H9 (cell line): ENCODE results near the gene GRIP2. TPM values are rescaled to one million over a fixed set of nuclear protein-coding genes. Genes with fewer than 3 reads are reported as not detected.
A peak's percentile ranks its signal among the peaks of the same experiment; 100 is the strongest.

Experiments
- DNase-seq: peaks from one replicate; pipeline ENCODE4 v3.0.0-alpha.2; 2017
- H2AFZ ChIP-seq: one replicate; pipeline ENCODE4 v1.6.1; 2013; ENCODE audit warnings: mild to moderate bottlenecking, low read length, control low read depth, moderate library complexity
- H2AK5ac ChIP-seq: 2 replicates; pipeline ENCODE4 v1.6.1; 2013; ENCODE audit warnings: low read length, control low read depth, mixed read lengths; ENCODE audit not compliant: insufficient read length
- H2BK120ac ChIP-seq: one replicate; pipeline ENCODE4 v1.6.1; 2013; ENCODE audit warnings: low read depth, mild to moderate bottlenecking, low read length, control low read depth, inconsistent platforms; ENCODE audit not compliant: poor library complexity, severe bottlenecking
- H2BK12ac ChIP-seq: 2 replicates; pipeline ENCODE4 v1.6.1; 2013; ENCODE audit warnings: low read length, control low read depth, mixed read lengths, low read depth; ENCODE audit not compliant: insufficient read length
- H2BK15ac ChIP-seq: 2 replicates; pipeline ENCODE4 v1.6.1; 2013; ENCODE audit warnings: low read depth, low read length, control low read depth
- H2BK20ac ChIP-seq: one replicate; pipeline ENCODE4 v1.6.1; 2013; ENCODE audit warnings: low read depth, mild to moderate bottlenecking, low read length, control low read depth, inconsistent platforms; ENCODE audit not compliant: poor library complexity, severe bottlenecking
- H2BK5ac ChIP-seq: 2 replicates; pipeline ENCODE4 v1.6.1; 2013; ENCODE audit warnings: low read length, control low read depth, mixed read lengths; ENCODE audit not compliant: insufficient read length
- H3K14ac ChIP-seq: 2 replicates; pipeline ENCODE4 v1.6.1; 2013; ENCODE audit warnings: low read length, control low read depth; ENCODE audit not compliant: insufficient read depth
- H3K18ac ChIP-seq: 2 replicates; pipeline ENCODE4 v1.6.1; 2013; ENCODE audit warnings: low read depth, mild to moderate bottlenecking, mixed read lengths, low read length, control low read depth; ENCODE audit not compliant: insufficient read length
- H3K23ac ChIP-seq: 2 replicates; pipeline ENCODE4 v1.6.1; 2013; ENCODE audit warnings: low read length, control low read depth, mixed read lengths, low read depth; ENCODE audit not compliant: insufficient read length
- H3K23me2 ChIP-seq: 2 replicates; pipeline ENCODE4 v1.6.1; 2013; ENCODE audit warnings: low read depth, mild to moderate bottlenecking, mixed read lengths, low read length, control low read depth; ENCODE audit not compliant: insufficient read length, poor library complexity, severe bottlenecking
- H3K27ac ChIP-seq: 2 replicates; pipeline ENCODE4 v1.5.1; 2013; ENCODE audit warnings: low read length, control low read depth, mixed read lengths, low read depth; ENCODE audit not compliant: insufficient read length
- H3K27me3 ChIP-seq: 2 replicates; pipeline ENCODE4 v1.6.1; 2013; ENCODE audit warnings: low read length, control low read depth, inconsistent platforms; ENCODE audit not compliant: insufficient read depth
- H3K4ac ChIP-seq: 2 replicates; pipeline ENCODE4 v1.6.1; 2013; ENCODE audit warnings: low read depth, mild to moderate bottlenecking, control low read depth, inconsistent platforms, low read length, moderate library complexity
- H3K4me1 ChIP-seq: 2 replicates; pipeline ENCODE4 v1.6.1; 2013; ENCODE audit warnings: low read length, control low read depth, inconsistent platforms; ENCODE audit not compliant: insufficient read depth
- H3K4me2 ChIP-seq: 2 replicates; pipeline ENCODE4 v1.6.1; 2013; ENCODE audit warnings: low read length, control low read depth, mixed read lengths; ENCODE audit not compliant: insufficient read length, insufficient read depth
- H3K56ac ChIP-seq: 2 replicates; pipeline ENCODE4 v1.6.1; 2013; ENCODE audit warnings: low read depth, mild to moderate bottlenecking, mixed read lengths, low read length, control low read depth; ENCODE audit not compliant: insufficient read length
- H3K79me1 ChIP-seq: 2 replicates; pipeline ENCODE4 v1.6.1; 2013; ENCODE audit warnings: low read depth, mild to moderate bottlenecking, moderate library complexity, low read length, control low read depth, inconsistent platforms; ENCODE audit not compliant: insufficient read depth, poor library complexity, severe bottlenecking
- H3K79me2 ChIP-seq: 2 replicates; pipeline ENCODE4 v1.6.1; 2013; ENCODE audit warnings: low read length, control low read depth, inconsistent platforms; ENCODE audit not compliant: insufficient read depth
- H3K9ac ChIP-seq: 2 replicates; pipeline ENCODE4 v1.6.1; 2013; ENCODE audit warnings: low read length, control low read depth, mixed read lengths; ENCODE audit not compliant: insufficient read length; ENCODE audit errors: extremely low read depth
- H3K9me3 ChIP-seq: one replicate; pipeline ENCODE4 v1.6.1; 2013; ENCODE audit warnings: low read depth, low read length, inconsistent platforms; ENCODE audit not compliant: control insufficient read depth
- H3T11ph ChIP-seq: one replicate; pipeline ENCODE4 v1.6.1; 2013; ENCODE audit warnings: mild to moderate bottlenecking, low read length, control low read depth, inconsistent platforms
- H4K20me1 ChIP-seq: one replicate; pipeline ENCODE4 v1.6.1; 2013; ENCODE audit not compliant: control insufficient read depth, insufficient read length, insufficient read depth
- H4K5ac ChIP-seq: 2 replicates; pipeline ENCODE4 v1.6.1; 2013; ENCODE audit warnings: low read depth, mild to moderate bottlenecking, mixed read lengths, low read length, control low read depth; ENCODE audit not compliant: insufficient read length
- H4K8ac ChIP-seq: replicated peaks from 2 replicates; pipeline ENCODE4 v1.6.1; 2013; ENCODE audit warnings: low read length, control low read depth, mixed read lengths, low read depth; ENCODE audit not compliant: insufficient read length
- H4K91ac ChIP-seq: 2 replicates; pipeline ENCODE4 v1.6.1; 2013; ENCODE audit warnings: low read depth, mild to moderate bottlenecking, moderate library complexity, mixed read lengths, low read length, control low read depth; ENCODE audit not compliant: insufficient read length
- H3K27ac Mint-ChIP-seq, 3 experiments: 2 replicates in 2 of 3; 3 replicates in 1 of 3; pipeline ENCODE4 v1.8.0; 2020 to 2021; ENCODE audit warnings: mixed read lengths in 3 of 3, mild to moderate bottlenecking in 1 of 3, moderate library complexity in 1 of 3
- H3K27me3 Mint-ChIP-seq: 2 replicates; pipeline ENCODE4 v1.8.0; 2021; ENCODE audit warnings: low read depth, mild to moderate bottlenecking, moderate library complexity, mixed read lengths
- H3K36me3 Mint-ChIP-seq, 3 experiments: 2 replicates in 2 of 3; 3 replicates in 1 of 3; pipeline ENCODE4 v1.8.0; 2020 to 2021; ENCODE audit warnings: low read depth in 3 of 3, mixed read lengths in 3 of 3; ENCODE audit not compliant: insufficient read depth in 1 of 3
- H3K4me1 Mint-ChIP-seq, 2 experiments: 2 replicates each; pipeline ENCODE4 v1.8.0; 2020; ENCODE audit warnings: mixed read lengths in 2 of 2
- H3K4me3 Mint-ChIP-seq, 2 experiments: 2 replicates in 1 of 2; 3 replicates in 1 of 2; pipeline ENCODE4 v1.8.0; 2020 to 2021; ENCODE audit warnings: mild to moderate bottlenecking in 2 of 2, mixed read lengths in 2 of 2, moderate library complexity in 1 of 2
- H3K9me3 Mint-ChIP-seq, 2 experiments: 2 replicates in 1 of 2; 3 replicates in 1 of 2; pipeline ENCODE4 v1.8.0; 2020; ENCODE audit warnings: mild to moderate bottlenecking in 2 of 2, mixed read lengths in 2 of 2, moderate library complexity in 1 of 2
- WGBS: extraction: QIAGEN DNeasy Blood & Tissue Kit; methylation state at CpG from one replicate; pipeline ENCODE4 v1.1.7; 2013; ENCODE audit warnings: missing lambda C conversion rate, low lambda C conversion rate, mixed read lengths; ENCODE audit not compliant: insufficient read length; ENCODE audit errors: extremely low coverage; 5-methylcytosine and 5-hydroxymethylcytosine counted together
- total RNA-seq: library from RNA; stranded (reverse); gene quantifications from 2 replicates; pipeline ENCODE4 v1.2.1, GENCODE V29; 2021
- TF ChIP-seq, protein P1 (sequence below): fragments of 200-600 bp; sonication (generic); conservative IDR thresholded peaks from 3 replicates; pipeline ENCODE4 v1.8.0; 2021; ENCODE audit warnings: antibody characterized with exemption, mild to moderate bottlenecking

GRIP2 gene
- total RNA-seq, 1 experiment from 2014 or later = 3.1 TPM

DNA sequence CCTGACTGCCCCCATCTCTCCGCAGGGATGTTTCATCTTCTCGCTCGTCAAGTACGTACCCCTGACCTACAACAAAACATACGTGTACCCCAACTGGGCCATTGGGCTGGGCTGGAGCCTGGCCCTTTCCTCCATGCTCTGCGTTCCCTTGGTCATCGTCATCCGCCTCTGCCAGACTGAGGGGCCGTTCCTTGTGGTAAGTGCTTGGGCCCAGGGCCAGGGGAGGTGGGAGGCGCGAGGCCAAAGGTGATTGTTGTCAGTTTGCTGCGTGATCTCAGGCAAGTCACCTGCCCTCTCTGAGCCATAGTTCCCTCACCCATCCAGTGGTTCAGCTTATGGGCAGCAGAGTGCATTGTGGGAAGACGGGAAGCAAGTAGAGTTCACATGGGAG, 58.5 kb downstream of the GRIP2 start:
- H2AFZ ChIP-seq = no peak overlapping the region
- H3K4me2 ChIP-seq = no peak overlapping the region
- no peaks in the 10 kb centered on the region for H3K27me3 ChIP-seq
- WGBS = no CpG with 5 or more reads among the region's 13 CpGs
- Mint-ChIP-seq H3K4me1 (peaks cover 14 to 19% of the 10 kb centered on the region in 2 experiments), H3K27me3 (no peaks in the 10 kb centered on the region), H3K4me3 (no peak overlapping the region), H3K27ac (peak overlapping the region in 2 of 3 experiments; percentile 16 to 52; a peak in 3 of 7 replicates), H3K9me3 (no peaks in the 10 kb centered on the region; a peak in 1 of 5 replicates), H3K36me3 (peaks cover 49 to 89% (median 60%) of the 10 kb centered on the region in 3 experiments)
- H2BK15ac ChIP-seq = no peak overlapping the region
- H3K23me2 ChIP-seq = no peaks in the 10 kb centered on the region
- no peaks in the 10 kb centered on the region for H3K79me2 ChIP-seq
- no peaks in the 10 kb centered on the region for H3K4me1 ChIP-seq
- H3K27ac ChIP-seq = no peak overlapping the region
- no peak overlapping the region for H2BK20ac ChIP-seq
- H3T11ph ChIP-seq = no peak overlapping the region
- no peak overlapping the region for H4K5ac ChIP-seq
- no peaks in the 10 kb centered on the region for H3K79me1 ChIP-seq
- H3K18ac ChIP-seq = no peak overlapping the region
- no peak overlapping the region for H3K56ac ChIP-seq
- H2BK120ac ChIP-seq = no peak overlapping the region
- H3K23ac ChIP-seq = no peak overlapping the region
- H3K14ac ChIP-seq = no peak overlapping the region; the same call in 1 of the 2 replicates
- H2AK5ac ChIP-seq = no peak overlapping the region
- no peak for DNase-seq
- no peak overlapping the region for H3K9ac ChIP-seq
- no peak overlapping the region for H4K91ac ChIP-seq
- no peaks in the 10 kb centered on the region for H4K20me1 ChIP-seq
- no peak overlapping the region for H2BK12ac ChIP-seq
- TF ChIP-seq, protein P1, sequence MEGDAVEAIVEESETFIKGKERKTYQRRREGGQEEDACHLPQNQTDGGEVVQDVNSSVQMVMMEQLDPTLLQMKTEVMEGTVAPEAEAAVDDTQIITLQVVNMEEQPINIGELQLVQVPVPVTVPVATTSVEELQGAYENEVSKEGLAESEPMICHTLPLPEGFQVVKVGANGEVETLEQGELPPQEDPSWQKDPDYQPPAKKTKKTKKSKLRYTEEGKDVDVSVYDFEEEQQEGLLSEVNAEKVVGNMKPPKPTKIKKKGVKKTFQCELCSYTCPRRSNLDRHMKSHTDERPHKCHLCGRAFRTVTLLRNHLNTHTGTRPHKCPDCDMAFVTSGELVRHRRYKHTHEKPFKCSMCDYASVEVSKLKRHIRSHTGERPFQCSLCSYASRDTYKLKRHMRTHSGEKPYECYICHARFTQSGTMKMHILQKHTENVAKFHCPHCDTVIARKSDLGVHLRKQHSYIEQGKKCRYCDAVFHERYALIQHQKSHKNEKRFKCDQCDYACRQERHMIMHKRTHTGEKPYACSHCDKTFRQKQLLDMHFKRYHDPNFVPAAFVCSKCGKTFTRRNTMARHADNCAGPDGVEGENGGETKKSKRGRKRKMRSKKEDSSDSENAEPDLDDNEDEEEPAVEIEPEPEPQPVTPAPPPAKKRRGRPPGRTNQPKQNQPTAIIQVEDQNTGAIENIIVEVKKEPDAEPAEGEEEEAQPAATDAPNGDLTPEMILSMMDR = no peak
- H3K9me3 ChIP-seq = no peaks in the 10 kb centered on the region
- H2BK5ac ChIP-seq = no peak overlapping the region
- no peak overlapping the region for H4K8ac ChIP-seq
- no peak overlapping the region for H3K4ac ChIP-seq
